NT2/D1 (cell line): ENCODE results near the gene PEBP1.

ENCODE experiments used
- DNase-seq: peaks from one replicate; pipeline ENCODE4 v3.0.0-alpha.2; 2011; ENCODE audit warnings: low read depth, low spot score
- H3K27me3 ChIP-seq: 2 replicates; pipeline ENCODE4 v1.6.0; 2011; ENCODE audit warnings: mild to moderate bottlenecking; ENCODE audit not compliant: insufficient read length, insufficient read depth
- H3K36me3 ChIP-seq: 2 replicates; pipeline ENCODE4 v1.6.1; 2011; ENCODE audit warnings: mild to moderate bottlenecking, low read length, mixed read lengths; ENCODE audit not compliant: insufficient read depth, insufficient read length
- H3K4me1 ChIP-seq: 2 replicates; pipeline ENCODE4 v1.5.1; 2011; ENCODE audit not compliant: insufficient read depth, insufficient read length
- H3K4me3 ChIP-seq: 2 replicates; pipeline ENCODE4 v1.5.1; 2011; ENCODE audit warnings: low read depth; ENCODE audit not compliant: insufficient read length
- H3K9ac ChIP-seq: 2 replicates; pipeline ENCODE4 v1.6.0; 2011; ENCODE audit warnings: low read depth; ENCODE audit not compliant: insufficient read length
- H3K9me3 ChIP-seq: 2 replicates; pipeline ENCODE4 v1.5.1; 2011; ENCODE audit warnings: mild to moderate bottlenecking, low read length; ENCODE audit not compliant: insufficient read depth
- SUZ12 ChIP-seq: IDR thresholded peaks from 2 replicates; pipeline ENCODE4 v1.6.1; 2011; ENCODE audit not compliant: insufficient read length, insufficient read depth; ENCODE audit errors: extremely low read depth
- YY1 ChIP-seq: IDR thresholded peaks from 2 replicates; pipeline ENCODE4 v1.6.1; 2011; ENCODE audit not compliant: insufficient read length, insufficient read depth
- ZNF274 ChIP-seq: IDR thresholded peaks from 2 replicates; pipeline ENCODE4 v1.6.1; 2011; ENCODE audit warnings: mild to moderate bottlenecking, low read depth, low read length

Gene PEBP1

GRCh38 chr12:118137148-118137678 is 1.3 kb downstream of the PEBP1 start:
- peak overlapping the region; percentile 95 for H3K4me3 ChIP-seq
- peaks cover 50% of the 10 kb centered on the region for H3K36me3 ChIP-seq
- no peak for TF ChIP-seq SUZ12
- TF ChIP-seq YY1, result no peak
- TF ChIP-seq ZNF274, result no peak
- DNase-seq, result no peak
- peak overlapping the region; percentile 99 for H3K9ac ChIP-seq
- H3K4me1 ChIP-seq, result peaks cover 4% of the 10 kb centered on the region
- H3K27me3 ChIP-seq, result no peaks in the 10 kb centered on the region
- no peaks in the 10 kb centered on the region for H3K9me3 ChIP-seq

GRCh38 chr12:118140825-118141224 is 4.9 kb downstream of the PEBP1 start:
- Histone ChIP-seq H3K36me3 (peaks cover 85% of the 10 kb centered on the region), H3K27me3 (no peaks in the 10 kb centered on the region), H3K4me1 (peaks cover 4% of the 10 kb centered on the region), H3K9ac (no peak overlapping the region), H3K4me3 (no peak overlapping the region), H3K9me3 (no peaks in the 10 kb centered on the region)
- TF ChIP-seq YY1 (no peak), ZNF274 (no peak), SUZ12 (no peak)
- no peak for DNase-seq

GRCh38 chr12:118144499-118144898 is 8.6 kb downstream of the PEBP1 start:
- Histone ChIP-seq H3K9me3 (no peaks in the 10 kb centered on the region), H3K4me3 (no peak overlapping the region), H3K36me3 (peaks cover 86% of the 10 kb centered on the region), H3K4me1 (peaks cover under 1% of the 10 kb centered on the region), H3K27me3 (no peaks in the 10 kb centered on the region), H3K9ac (no peak overlapping the region)
- no peak for TF ChIP-seq YY1
- TF ChIP-seq ZNF274, result no peak
- TF ChIP-seq SUZ12, result no peak
- DNase-seq, result no peak

GRCh38 chr12:118145113-118145797 is 9.3 kb downstream of the PEBP1 start:
- H3K9me3 ChIP-seq, result no peaks in the 10 kb centered on the region
- no peak overlapping the region for H3K4me3 ChIP-seq
- no peak for TF ChIP-seq YY1
- no peak for TF ChIP-seq ZNF274
- no peak for TF ChIP-seq SUZ12
- H3K4me1 ChIP-seq, result no peaks in the 10 kb centered on the region
- DNase-seq, result no peak
- peaks cover 81% of the 10 kb centered on the region for H3K36me3 ChIP-seq
- no peak overlapping the region for H3K9ac ChIP-seq
- H3K27me3 ChIP-seq, result no peaks in the 10 kb centered on the region

- Histone ChIP-seq H3K9me3 (no peaks in the 10 kb centered on the region), H3K27me3 (no peaks in the 10 kb centered on the region), H3K9ac (no peak overlapping the region), H3K4me3 (no peak overlapping the region), H3K36me3 (peaks cover 76% of the 10 kb centered on the region), H3K4me1 (no peaks in the 10 kb centered on the region)
- TF ChIP-seq ZNF274 (no peak), YY1 (no peak)
- no peak for DNase-seq
These were observed 9.9 kb downstream of the PEBP1 start for GRCh38 chr12:118145798-118146156.

GRCh38 chr12:118148287-118148686 is 12.4 kb downstream of the PEBP1 start:
- no peak overlapping the region for H3K9ac ChIP-seq
- H3K9me3 ChIP-seq, result no peaks in the 10 kb centered on the region
- TF ChIP-seq YY1, result no peak
- H3K4me3 ChIP-seq, result no peak overlapping the region
- no peaks in the 10 kb centered on the region for H3K27me3 ChIP-seq
- no peak for DNase-seq
- no peaks in the 10 kb centered on the region for H3K4me1 ChIP-seq
- peaks cover 57% of the 10 kb centered on the region for H3K36me3 ChIP-seq

GRCh38 chr12:118150625-118151024 is 14.7 kb downstream of the PEBP1 start:
- no peaks in the 10 kb centered on the region for H3K4me1 ChIP-seq
- H3K36me3 ChIP-seq, result peaks cover 35% of the 10 kb centered on the region
- no peaks in the 10 kb centered on the region for H3K9me3 ChIP-seq
- H3K9ac ChIP-seq, result no peak overlapping the region
- H3K27me3 ChIP-seq, result no peaks in the 10 kb centered on the region
- DNase-seq, result no peak
- no peak overlapping the region for H3K4me3 ChIP-seq
- no peak for TF ChIP-seq YY1
- no peak for TF ChIP-seq ZNF274
- no peak for TF ChIP-seq SUZ12

GRCh38 chr12:118151755-118152154 is 15.8 kb downstream of the PEBP1 start:
- no peak for DNase-seq
- Histone ChIP-seq H3K4me1 (no peaks in the 10 kb centered on the region), H3K9me3 (no peaks in the 10 kb centered on the region), H3K9ac (no peak overlapping the region), H3K36me3 (peaks cover 24% of the 10 kb centered on the region), H3K27me3 (no peaks in the 10 kb centered on the region), H3K4me3 (no peak overlapping the region)
- TF ChIP-seq ZNF274 (no peak), YY1 (no peak), SUZ12 (no peak)
